ENCODE data around the gene ZNF397.

DNA sequence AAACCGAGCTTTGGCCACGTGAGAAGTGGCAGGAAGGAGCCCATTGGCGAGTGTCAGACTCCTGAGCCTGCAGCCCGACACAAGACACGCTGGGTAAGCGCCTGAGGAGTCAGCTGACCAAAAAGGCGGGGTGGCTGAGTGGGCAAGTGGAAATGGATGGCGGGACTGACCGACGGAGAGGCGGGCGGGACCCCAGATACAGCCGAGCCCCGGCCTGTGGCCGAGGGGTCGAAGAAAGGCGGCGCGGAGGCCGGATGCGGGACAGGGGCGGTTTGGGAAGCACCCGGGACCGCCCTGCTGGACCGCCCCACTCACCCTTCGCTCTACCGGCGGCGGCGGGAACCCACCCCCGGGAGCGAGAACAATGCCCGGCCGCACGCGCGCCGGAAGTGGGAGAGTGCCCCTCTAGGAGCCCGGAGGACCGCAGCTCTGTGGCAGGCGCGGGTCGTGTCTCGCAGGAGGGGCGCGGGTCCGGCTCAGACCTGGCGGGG, 26.4 kb downstream of the ZNF397 start:
- no peak for TF ChIP-seq EZH2phosphoT487 (IDR thresholded peaks at IDR 0.05; ENCODE audit: low read length)
- TF ChIP-seq, protein P1, sequence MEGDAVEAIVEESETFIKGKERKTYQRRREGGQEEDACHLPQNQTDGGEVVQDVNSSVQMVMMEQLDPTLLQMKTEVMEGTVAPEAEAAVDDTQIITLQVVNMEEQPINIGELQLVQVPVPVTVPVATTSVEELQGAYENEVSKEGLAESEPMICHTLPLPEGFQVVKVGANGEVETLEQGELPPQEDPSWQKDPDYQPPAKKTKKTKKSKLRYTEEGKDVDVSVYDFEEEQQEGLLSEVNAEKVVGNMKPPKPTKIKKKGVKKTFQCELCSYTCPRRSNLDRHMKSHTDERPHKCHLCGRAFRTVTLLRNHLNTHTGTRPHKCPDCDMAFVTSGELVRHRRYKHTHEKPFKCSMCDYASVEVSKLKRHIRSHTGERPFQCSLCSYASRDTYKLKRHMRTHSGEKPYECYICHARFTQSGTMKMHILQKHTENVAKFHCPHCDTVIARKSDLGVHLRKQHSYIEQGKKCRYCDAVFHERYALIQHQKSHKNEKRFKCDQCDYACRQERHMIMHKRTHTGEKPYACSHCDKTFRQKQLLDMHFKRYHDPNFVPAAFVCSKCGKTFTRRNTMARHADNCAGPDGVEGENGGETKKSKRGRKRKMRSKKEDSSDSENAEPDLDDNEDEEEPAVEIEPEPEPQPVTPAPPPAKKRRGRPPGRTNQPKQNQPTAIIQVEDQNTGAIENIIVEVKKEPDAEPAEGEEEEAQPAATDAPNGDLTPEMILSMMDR (IDR thresholded peaks at IDR 0.05; ENCODE audit: low read length): no peak
